CD4-positive, alpha-beta T cell (primary cell): ENCODE results near the gene NCAM2. TPM values are rescaled to one million over a fixed set of nuclear protein-coding genes. Genes with fewer than 3 reads are reported as not detected.

Experiments
- ATAC-seq: fragments of 200-7000 bp; cut with Tn5 transposase; one replicate; pipeline ENCODE4 v1.10.0; 2022; ENCODE audit warnings: mild to moderate bottlenecking; ENCODE audit not compliant: poor library complexity
- CTCF ChIA-PET: fragments of 350-600 bp; sonication (Branson Sonifier 250); formaldehyde crosslinking; loops from one replicate; lab custom pipeline; 2021; ENCODE audit warnings: antibody characterized with exemption, inconsistent platforms; lab: Charles Lee
- POLR2A ChIA-PET: fragments of 350-600 bp; sonication (Branson Sonifier 250); formaldehyde crosslinking; loops from one replicate; lab custom pipeline; 2021; ENCODE audit warnings: antibody characterized with exemption, inconsistent platforms; lab: Charles Lee
- DNase-seq, 14 experiments: peaks; one replicate each; pipeline ENCODE4 v3.0.0-alpha.2; 2013 to 2020; ENCODE audit warnings: mixed read lengths in 2 of 14
- H3K27ac ChIP-seq, 2 donors: one replicate each; pipeline versions ENCODE4 v1.5.1 to v1.7.0; 2013; ENCODE audit warnings: low read length in 2 of 2, low read depth in 1 of 2, mild to moderate bottlenecking in 1 of 2
- H3K27me3 ChIP-seq, 2 experiments: 1 replicate in 1 of 2; 2 replicates in 1 of 2; pipeline versions ENCODE4 v1.6.1 to v1.7.0; 2013; ENCODE audit warnings: low read length in 2 of 2, control low read depth in 1 of 2, mild to moderate bottlenecking in 1 of 2, moderate library complexity in 1 of 2; ENCODE audit not compliant: insufficient read depth in 2 of 2, control insufficient read depth in 1 of 2
- H3K36me3 ChIP-seq: one replicate; pipeline ENCODE4 v1.6.1; 2013; ENCODE audit warnings: low read length, control low read depth; ENCODE audit not compliant: insufficient read depth
- H3K4me1 ChIP-seq: one replicate; pipeline ENCODE4 v1.6.1; 2013; ENCODE audit warnings: low read length, control low read depth; ENCODE audit not compliant: insufficient read depth
- H3K4me3 ChIP-seq: one replicate; pipeline ENCODE4 v1.5.1; 2013; ENCODE audit warnings: mild to moderate bottlenecking, low read length, moderate library complexity
- H3K9me3 ChIP-seq, 2 experiments: 1 replicate in 1 of 2; 2 replicates in 1 of 2; pipeline versions ENCODE4 v1.6.1 to v1.7.0; 2013; ENCODE audit warnings: low read length in 2 of 2, mild to moderate bottlenecking in 2 of 2, control low read depth in 1 of 2, moderate library complexity in 1 of 2; ENCODE audit not compliant: control insufficient read depth in 1 of 2, insufficient read depth in 1 of 2
- H3K27ac Mint-ChIP-seq: one replicate; pipeline ENCODE4 v1.8.0; 2020; ENCODE audit warnings: mixed read lengths
- H3K27me3 Mint-ChIP-seq: one replicate; pipeline ENCODE4 v1.8.0; 2021; ENCODE audit warnings: mixed read lengths
- H3K36me3 Mint-ChIP-seq: one replicate; pipeline ENCODE4 v1.8.0; 2021; ENCODE audit warnings: low read depth, mixed read lengths
- H3K4me1 Mint-ChIP-seq: one replicate; pipeline ENCODE4 v1.8.0; 2021; ENCODE audit warnings: low read depth, mixed read lengths
- H3K4me3 Mint-ChIP-seq: one replicate; pipeline ENCODE4 v1.8.0; 2020; ENCODE audit warnings: mild to moderate bottlenecking, mixed read lengths
- H3K9me3 Mint-ChIP-seq: one replicate; pipeline ENCODE4 v1.8.0; 2020; ENCODE audit warnings: mixed read lengths
- intact Hi-C, 2 experiments: fragments of 100-400 bp; cut with DNase I in 1 of 2; cut with micrococcal nuclease in 1 of 2; formaldehyde crosslinking; loops; one replicate each; pipeline versions ENCODE4 v1.15.1 to v1.9.0; 2023 to 2025; cut with DNase I, micrococcal nuclease
- total RNA-seq, 174 experiments: library from RNA in 2 of 174; stranded (reverse) in 2 of 174; gene quantifications; one replicate each; pipeline ENCODE4 v1.2.3 and lab custom pipeline; 2021 to 2026
- TF ChIP-seq, protein P1 (sequence below): fragments of 200-600 bp; IDR thresholded peaks from one replicate; pipeline ENCODE4 v1.8.0; 2022; ENCODE audit warnings: antibody characterized with exemption, mild to moderate bottlenecking

The NCAM2 gene
- total RNA-seq, 2 experiments from 2014 or later = not detected

DNA sequence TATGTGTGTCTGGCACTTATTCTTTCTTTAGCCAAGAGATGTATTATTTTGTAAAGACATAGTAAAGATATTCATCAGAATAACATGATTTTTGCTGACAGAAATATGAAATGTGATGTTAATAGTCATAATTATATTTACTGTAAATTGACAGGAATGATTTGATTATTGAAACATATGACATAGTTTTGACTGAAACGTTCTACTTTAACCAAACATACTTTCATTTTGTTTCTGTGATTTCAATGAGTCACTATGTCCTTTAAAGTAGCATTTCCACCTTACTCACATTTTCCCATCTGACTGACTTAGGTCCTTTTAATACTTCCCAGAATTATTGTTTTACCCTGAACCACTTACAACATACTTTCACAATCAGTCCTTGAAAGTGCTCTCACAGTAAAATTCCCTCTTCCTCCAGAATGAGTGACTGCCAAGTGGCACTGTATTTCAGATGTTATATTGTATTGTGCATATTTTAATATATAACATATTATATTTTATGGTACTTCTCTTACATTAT, 437.9 kb downstream of the NCAM2 start:
- ChIA-PET CTCF (no interaction called here), POLR2A (no interaction called here)
- H3K4me1 ChIP-seq = no peaks in the 10 kb centered on the region
- ATAC-seq (no peak), DNase-seq (no peak)
- Mint-ChIP-seq H3K27ac (no peak overlapping the region), H3K27me3 (no peaks in the 10 kb centered on the region), H3K4me1 (no peaks in the 10 kb centered on the region), H3K36me3 (no peaks in the 10 kb centered on the region), H3K4me3 (no peak overlapping the region), H3K9me3 (peaks cover 5% of the 10 kb centered on the region)
- peaks cover 0 to 12% of the 10 kb centered on the region in 2 experiments for H3K9me3 ChIP-seq
- H3K4me3 ChIP-seq = no peak overlapping the region
- TF ChIP-seq, protein P1, sequence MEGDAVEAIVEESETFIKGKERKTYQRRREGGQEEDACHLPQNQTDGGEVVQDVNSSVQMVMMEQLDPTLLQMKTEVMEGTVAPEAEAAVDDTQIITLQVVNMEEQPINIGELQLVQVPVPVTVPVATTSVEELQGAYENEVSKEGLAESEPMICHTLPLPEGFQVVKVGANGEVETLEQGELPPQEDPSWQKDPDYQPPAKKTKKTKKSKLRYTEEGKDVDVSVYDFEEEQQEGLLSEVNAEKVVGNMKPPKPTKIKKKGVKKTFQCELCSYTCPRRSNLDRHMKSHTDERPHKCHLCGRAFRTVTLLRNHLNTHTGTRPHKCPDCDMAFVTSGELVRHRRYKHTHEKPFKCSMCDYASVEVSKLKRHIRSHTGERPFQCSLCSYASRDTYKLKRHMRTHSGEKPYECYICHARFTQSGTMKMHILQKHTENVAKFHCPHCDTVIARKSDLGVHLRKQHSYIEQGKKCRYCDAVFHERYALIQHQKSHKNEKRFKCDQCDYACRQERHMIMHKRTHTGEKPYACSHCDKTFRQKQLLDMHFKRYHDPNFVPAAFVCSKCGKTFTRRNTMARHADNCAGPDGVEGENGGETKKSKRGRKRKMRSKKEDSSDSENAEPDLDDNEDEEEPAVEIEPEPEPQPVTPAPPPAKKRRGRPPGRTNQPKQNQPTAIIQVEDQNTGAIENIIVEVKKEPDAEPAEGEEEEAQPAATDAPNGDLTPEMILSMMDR = no peak
- no peaks in the 10 kb centered on the region for H3K36me3 ChIP-seq
- H3K27ac ChIP-seq = no peak overlapping the region
- intact Hi-C loops = no loop called here
- H3K27me3 ChIP-seq = no peaks in the 10 kb centered on the region

DNA sequence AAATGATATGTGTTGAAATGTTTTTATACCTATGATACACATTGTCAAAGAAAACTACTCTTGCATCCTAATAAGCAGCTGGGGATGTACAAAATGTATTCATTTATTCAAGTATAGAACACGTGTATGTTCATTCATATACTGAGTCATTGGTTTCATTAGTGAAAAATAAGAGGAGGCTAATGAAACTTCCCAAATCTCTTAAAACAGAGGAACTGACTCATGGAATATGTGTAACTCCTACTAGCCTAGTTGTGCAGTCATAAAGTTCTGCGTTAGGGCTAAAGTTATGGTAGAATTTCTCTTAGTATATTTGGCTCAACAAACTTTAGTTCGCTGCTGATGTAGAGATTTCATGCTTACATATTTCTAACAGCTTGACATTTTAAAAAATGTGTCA, 441.6 kb downstream of the NCAM2 start:
- H3K9me3 Mint-ChIP-seq = peaks cover under 1% of the 10 kb centered on the region
- Histone ChIP-seq H3K4me1 (no peaks in the 10 kb centered on the region), H3K9me3 (peaks cover 0 to 12% of the 10 kb centered on the region in 2 experiments), H3K27ac (no peak overlapping the region), H3K27me3 (no peaks in the 10 kb centered on the region), H3K4me3 (no peak overlapping the region), H3K36me3 (no peaks in the 10 kb centered on the region)
- intact Hi-C loops = no loop called here
- no peaks in the 10 kb centered on the region for H3K4me1 Mint-ChIP-seq
- H3K27ac Mint-ChIP-seq = no peak overlapping the region
- ATAC-seq (no peak), DNase-seq (no peak)
- H3K36me3 Mint-ChIP-seq = no peaks in the 10 kb centered on the region
- TF ChIP-seq, protein P1 = no peak
- ChIA-PET POLR2A (no interaction called here), CTCF (no interaction called here)
- no peaks in the 10 kb centered on the region for H3K27me3 Mint-ChIP-seq
- H3K4me3 Mint-ChIP-seq = no peak overlapping the region

DNA sequence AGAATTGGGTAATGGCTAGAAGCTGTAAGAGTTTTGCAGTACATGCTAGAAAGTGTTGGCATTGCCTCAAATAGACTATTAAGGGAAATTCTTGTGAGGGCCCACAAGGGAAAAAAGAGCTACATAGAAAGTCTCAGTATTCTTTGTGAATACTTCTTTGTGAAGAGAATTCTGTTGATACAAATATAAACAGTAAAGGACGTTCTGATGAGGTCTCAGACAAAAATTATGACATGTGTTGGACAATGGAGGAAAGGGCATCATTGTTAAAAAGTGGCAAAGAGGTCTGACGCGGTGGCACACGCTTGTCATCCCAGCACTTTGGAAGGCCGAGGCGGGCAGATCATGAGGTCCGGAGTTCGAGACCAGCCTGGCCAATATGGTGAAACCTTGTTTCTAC, 458.9 kb downstream of the NCAM2 start:
- TF ChIP-seq, protein P1 = no peak
- H3K4me3 Mint-ChIP-seq = no peak overlapping the region
- H3K4me1 Mint-ChIP-seq = no peaks in the 10 kb centered on the region
- no peak overlapping the region for H3K27ac Mint-ChIP-seq
- no peaks in the 10 kb centered on the region for H3K27me3 Mint-ChIP-seq
- H3K4me3 ChIP-seq = no peak overlapping the region
- ATAC-seq (no peak), DNase-seq (no peak)
- peaks cover 0 to 11% of the 10 kb centered on the region in 2 experiments for H3K9me3 ChIP-seq
- H3K4me1 ChIP-seq = no peaks in the 10 kb centered on the region
- H3K9me3 Mint-ChIP-seq = peaks cover 6% of the 10 kb centered on the region
- H3K36me3 Mint-ChIP-seq = no peaks in the 10 kb centered on the region
- H3K27ac ChIP-seq = no peak overlapping the region
- ChIA-PET POLR2A (no interaction called here), CTCF (no interaction called here)
- no peaks in the 10 kb centered on the region for H3K27me3 ChIP-seq
- H3K36me3 ChIP-seq = no peaks in the 10 kb centered on the region
- intact Hi-C loops = no loop called here
